Measurements from ENCODE around the gene XXYLT1.

Gene XXYLT1

DNA sequence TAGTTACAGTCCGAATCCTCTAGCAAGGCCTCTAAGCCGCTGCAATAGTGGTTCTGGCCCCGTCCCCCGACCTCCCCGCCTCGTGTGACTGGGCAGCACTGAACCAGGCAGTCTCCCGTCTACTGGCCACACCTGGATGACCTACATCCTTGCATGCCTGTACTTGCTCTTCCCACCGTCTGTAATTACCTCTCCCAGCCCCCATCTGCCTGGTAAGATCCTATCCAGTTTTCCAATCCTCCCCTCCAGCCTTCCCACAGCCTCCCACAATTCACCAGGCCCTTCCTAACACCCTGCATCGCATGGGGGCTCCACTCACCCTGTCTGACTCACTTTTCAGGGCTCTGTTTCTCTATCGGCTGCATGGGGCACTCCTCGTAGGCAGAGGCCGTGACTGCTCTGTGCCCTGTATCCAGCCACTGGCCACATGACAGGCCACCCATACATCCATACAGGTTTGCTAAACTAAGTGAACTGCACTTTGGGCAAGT, 32.8 kb downstream of the XXYLT1 start:
- Histone ChIP-seq H4K20me1 (ENCODE audit: low read depth, low read length) (no peaks in the 10 kb centered on the region), H3K9ac (ENCODE audit: low read length) (no peak overlapping the region), H3K4me3 (ENCODE audit: insufficient read depth, low read length, poor library complexity, severe bottlenecking) (no peak overlapping the region), H3K9me3 (ENCODE audit: insufficient read depth, low read length) (no peaks in the 10 kb centered on the region; the same call in 1 of the 2 replicates), H3K4me2 (ENCODE audit: low read depth, low read length, poor library complexity, severe bottlenecking) (no peak overlapping the region), H3K9me2 (replicated peaks; ENCODE audit: insufficient read depth, low read length) (no peaks in the 10 kb centered on the region), H3K36me3 (ENCODE audit: low read length) (no peaks in the 10 kb centered on the region), H3F3A (ENCODE audit: insufficient read depth) (no peaks in the 10 kb centered on the region), H3K27ac (ENCODE audit: low read depth, low read length) (no peak overlapping the region), H3K27me3 (ENCODE audit: low read length) (no peaks in the 10 kb centered on the region), H2AFZ (ENCODE audit: low read depth, low read length, severe bottlenecking) (no peak overlapping the region), H3K79me2 (ENCODE audit: insufficient read depth, low read length) (no peaks in the 10 kb centered on the region)
- TF ChIP-seq EZH2phosphoT487 (conservative IDR thresholded peaks at IDR 0.05; ENCODE audit: low read length) (no peak), CTCF (IDR thresholded peaks at IDR 0.05; ENCODE audit: insufficient read depth, low read length, poor library complexity, severe bottlenecking) (no peak)

GRCh38 chr3:195236801-195237570, 34.0 kb downstream of the XXYLT1 start:
- no peaks in the 10 kb centered on the region for H3K9me2 ChIP-seq (replicated peaks; ENCODE audit: insufficient read depth, low read length)
- TF ChIP-seq CTCF (IDR thresholded peaks at IDR 0.05; ENCODE audit: insufficient read depth, low read length, poor library complexity, severe bottlenecking) (no peak), EZH2phosphoT487 (conservative IDR thresholded peaks at IDR 0.05; ENCODE audit: low read length) (no peak)
- no peak overlapping the region for H3K27ac ChIP-seq (ENCODE audit: low read depth, low read length)
- no peak overlapping the region for H3K9ac ChIP-seq (ENCODE audit: low read length)
- no peaks in the 10 kb centered on the region for H3F3A ChIP-seq (ENCODE audit: insufficient read depth)
- no peak overlapping the region for H2AFZ ChIP-seq (ENCODE audit: low read depth, low read length, severe bottlenecking)
- no peaks in the 10 kb centered on the region for H3K27me3 ChIP-seq (ENCODE audit: low read length)
- no peaks in the 10 kb centered on the region for H3K79me2 ChIP-seq (ENCODE audit: insufficient read depth, low read length)
- no peaks in the 10 kb centered on the region for H4K20me1 ChIP-seq (ENCODE audit: low read depth, low read length)
- H3K4me2 ChIP-seq (ENCODE audit: low read depth, low read length, poor library complexity, severe bottlenecking): no peak overlapping the region
- H3K9me3 ChIP-seq (ENCODE audit: insufficient read depth, low read length): no peaks in the 10 kb centered on the region; the same call in 1 of the 2 replicates
- no peaks in the 10 kb centered on the region for H3K36me3 ChIP-seq (ENCODE audit: low read length)
- no peak overlapping the region for H3K4me3 ChIP-seq (ENCODE audit: insufficient read depth, low read length, poor library complexity, severe bottlenecking)

GRCh38 chr3:195236076-195236798, 34.7 kb downstream of the XXYLT1 start:
- Histone ChIP-seq H3K79me2 (ENCODE audit: insufficient read depth, low read length) (no peaks in the 10 kb centered on the region), H4K20me1 (ENCODE audit: low read depth, low read length) (no peaks in the 10 kb centered on the region), H3K9ac (ENCODE audit: low read length) (no peak overlapping the region), H3K27me3 (ENCODE audit: low read length) (no peaks in the 10 kb centered on the region), H2AFZ (ENCODE audit: low read depth, low read length, severe bottlenecking) (no peak overlapping the region), H3K9me3 (ENCODE audit: insufficient read depth, low read length) (no peaks in the 10 kb centered on the region; the same call in 1 of the 2 replicates), H3K27ac (ENCODE audit: low read depth, low read length) (no peak overlapping the region), H3F3A (ENCODE audit: insufficient read depth) (no peaks in the 10 kb centered on the region), H3K9me2 (replicated peaks; ENCODE audit: insufficient read depth, low read length) (no peaks in the 10 kb centered on the region), H3K4me3 (ENCODE audit: insufficient read depth, low read length, poor library complexity, severe bottlenecking) (no peak overlapping the region), H3K36me3 (ENCODE audit: low read length) (no peaks in the 10 kb centered on the region), H3K4me2 (ENCODE audit: low read depth, low read length, poor library complexity, severe bottlenecking) (no peak overlapping the region)
- TF ChIP-seq EZH2phosphoT487 (conservative IDR thresholded peaks at IDR 0.05; ENCODE audit: low read length) (no peak), CTCF (IDR thresholded peaks at IDR 0.05; ENCODE audit: insufficient read depth, low read length, poor library complexity, severe bottlenecking) (no peak)

Measured in SU-DHL-6 (cell line).